ENCODE measurements around the gene DENND1A.

DNA sequence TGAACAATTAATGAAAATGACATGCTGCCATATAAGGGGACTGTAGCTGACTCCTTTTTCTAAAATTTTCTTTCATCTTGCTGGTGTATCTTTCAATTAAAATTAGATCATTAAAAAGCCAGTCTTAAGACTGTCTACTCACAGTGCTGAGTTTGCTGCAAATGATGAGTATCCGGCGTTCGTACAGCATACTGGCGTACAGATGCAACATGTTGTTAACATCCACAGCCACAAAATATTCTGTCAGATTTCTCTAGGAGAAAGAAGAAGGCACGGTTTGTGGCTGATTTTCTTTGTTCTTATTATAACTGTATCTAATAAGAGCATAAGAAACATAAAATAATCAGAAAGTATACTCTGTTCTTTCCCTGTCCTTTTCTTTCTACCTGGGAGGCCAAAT, 278.1 kb downstream of the DENND1A start:
- TF ChIP-seq, protein P1, sequence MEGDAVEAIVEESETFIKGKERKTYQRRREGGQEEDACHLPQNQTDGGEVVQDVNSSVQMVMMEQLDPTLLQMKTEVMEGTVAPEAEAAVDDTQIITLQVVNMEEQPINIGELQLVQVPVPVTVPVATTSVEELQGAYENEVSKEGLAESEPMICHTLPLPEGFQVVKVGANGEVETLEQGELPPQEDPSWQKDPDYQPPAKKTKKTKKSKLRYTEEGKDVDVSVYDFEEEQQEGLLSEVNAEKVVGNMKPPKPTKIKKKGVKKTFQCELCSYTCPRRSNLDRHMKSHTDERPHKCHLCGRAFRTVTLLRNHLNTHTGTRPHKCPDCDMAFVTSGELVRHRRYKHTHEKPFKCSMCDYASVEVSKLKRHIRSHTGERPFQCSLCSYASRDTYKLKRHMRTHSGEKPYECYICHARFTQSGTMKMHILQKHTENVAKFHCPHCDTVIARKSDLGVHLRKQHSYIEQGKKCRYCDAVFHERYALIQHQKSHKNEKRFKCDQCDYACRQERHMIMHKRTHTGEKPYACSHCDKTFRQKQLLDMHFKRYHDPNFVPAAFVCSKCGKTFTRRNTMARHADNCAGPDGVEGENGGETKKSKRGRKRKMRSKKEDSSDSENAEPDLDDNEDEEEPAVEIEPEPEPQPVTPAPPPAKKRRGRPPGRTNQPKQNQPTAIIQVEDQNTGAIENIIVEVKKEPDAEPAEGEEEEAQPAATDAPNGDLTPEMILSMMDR (IDR thresholded peaks at IDR 0.05): no peak
- TF ChIP-seq POLR2A (IDR thresholded peaks at IDR 0.05): no peak

Measured in adrenal gland (tissue), 5 donors.